PC-3 (cell line): ENCODE results near the gene NEUROG3. TPM values are rescaled to one million over a fixed set of nuclear protein-coding genes. Genes with fewer than 3 reads are reported as not detected.
A peak's percentile ranks its signal among the peaks of the same experiment; 100 is the strongest.

Experiments
- ATAC-seq: fragments of 200-7000 bp; cut with Tn5 transposase; 2 replicates; pipeline ENCODE4 v1.9.1; 2020; ENCODE audit warnings: mild to moderate bottlenecking, moderate library complexity
- Bru-seq: library from RNA; stranded (reverse); fragments of 400-500 nt; gene quantifications from one replicate; lab custom pipeline; 2021; lab: Mats Ljungman, UMichigan
- BruChase-seq, 2 experiments: library from RNA; stranded (reverse); fragments of 400-500 nt; gene quantifications; one replicate each; lab custom pipeline; 2021; lab: Mats Ljungman, UMichigan
- BruUV-seq: library from RNA; stranded (reverse); fragments of 400-500 nt; replicated peaks from 2 replicates; lab custom pipeline; 2021; lab: Mats Ljungman, UMichigan
- CTCF ChIA-PET: fragments of 300-600 bp; sonication (Branson Sonifier 250); formaldehyde crosslinking; loops from one replicate; lab custom pipeline; 2022; ENCODE audit warnings: antibody characterized with exemption; lab: Charles Lee
- POLR2A ChIA-PET: fragments of 300-600 bp; sonication (Branson Sonifier 250); formaldehyde crosslinking; loops from one replicate; lab custom pipeline; 2022; ENCODE audit warnings: antibody characterized with exemption; ENCODE audit not compliant: unreplicated experiment; lab: Charles Lee
- DNase-seq: peaks from one replicate; pipeline ENCODE4 v3.0.0-alpha.2; 2015
- H2AFZ ChIP-seq: fragments of 300-600 bp; sonication (generic); 2 replicates; pipeline ENCODE4 v1.6.0; 2016; ENCODE audit warnings: antibody characterized with exemption, low read length
- H3F3A ChIP-seq: fragments of 300-600 bp; sonication (generic); one replicate; pipeline ENCODE4 v1.6.0; 2017; ENCODE audit warnings: antibody characterized with exemption, low read length, control low read depth, mild to moderate bottlenecking; ENCODE audit not compliant: unreplicated experiment
- H3K27ac ChIP-seq: fragments of 300-600 bp; sonication (generic); 2 replicates; pipeline ENCODE4 v1.5.1; 2016; ENCODE audit warnings: mild to moderate bottlenecking, low read length
- H3K27me3 ChIP-seq: fragments of 300-600 bp; sonication (generic); 2 replicates; pipeline ENCODE4 v1.6.1; 2016; ENCODE audit warnings: low read length, mixed read lengths
- H3K36me3 ChIP-seq: fragments of 300-600 bp; sonication (generic); 2 replicates; pipeline ENCODE4 v1.6.1; 2016; ENCODE audit warnings: low read depth, mixed run types, low read length, mixed read lengths
- H3K4me1 ChIP-seq: fragments of 300-600 bp; sonication (generic); 2 replicates; pipeline ENCODE4 v1.5.1; 2016; ENCODE audit warnings: low read length; ENCODE audit not compliant: insufficient read depth
- H3K4me2 ChIP-seq: fragments of 300-600 bp; sonication (generic); 2 replicates; pipeline ENCODE4 v1.6.0; 2016; ENCODE audit warnings: low read length
- H3K4me3 ChIP-seq: fragments of 300-600 bp; sonication (generic); 2 replicates; pipeline ENCODE4 v1.5.1; 2016; ENCODE audit warnings: mild to moderate bottlenecking, low read length, mixed read lengths
- H3K79me2 ChIP-seq: fragments of 300-600 bp; sonication (generic); 2 replicates; pipeline ENCODE4 v1.6.1; 2017; ENCODE audit warnings: low read length, mixed read lengths
- H3K9ac ChIP-seq: fragments of 300-600 bp; sonication (generic); 2 replicates; pipeline ENCODE4 v1.6.0; 2016; ENCODE audit warnings: mild to moderate bottlenecking, low read length
- H3K9me2 ChIP-seq: fragments of 300-600 bp; sonication (generic); replicated peaks from 2 replicates; pipeline ENCODE4 v1.6.1; 2016; ENCODE audit warnings: mixed run types, low read length, mixed read lengths
- H3K9me3 ChIP-seq: fragments of 300-600 bp; sonication (generic); 2 replicates; pipeline ENCODE4 v1.6.1; 2016; ENCODE audit warnings: low read length, mixed read lengths
- H4K20me1 ChIP-seq: fragments of 300-600 bp; sonication (generic); 2 replicates; pipeline ENCODE4 v1.6.1; 2016; ENCODE audit warnings: low read length, mixed read lengths
- CTCF ChIP-seq: fragments of 300-600 bp; sonication (generic); conservative IDR thresholded peaks from 2 replicates; pipeline ENCODE4 v1.5.1; 2017; ENCODE audit warnings: antibody characterized with exemption, low read depth, mild to moderate bottlenecking, low read length
- EZH2 ChIP-seq: fragments of 300-600 bp; sonication (generic); IDR thresholded peaks from one replicate; pipeline ENCODE4 v1.6.1; 2017; ENCODE audit warnings: antibody characterized with exemption, mild to moderate bottlenecking, low read length; ENCODE audit not compliant: unreplicated experiment
- EZH2phosphoT487 ChIP-seq: fragments of 300-600 bp; sonication (generic); IDR thresholded peaks from 2 replicates; pipeline ENCODE4 v1.6.1; 2018; ENCODE audit warnings: mild to moderate bottlenecking, antibody characterized with exemption, low read length, borderline replicate concordance
- intact Hi-C: fragments of 100-400 bp; cut with micrococcal nuclease; formaldehyde crosslinking; loops from 2 replicates; pipeline ENCODE4 v1.9.0; 2023
- long read RNA-seq: library from polyadenylated mRNA; unstranded; transcript quantifications from one replicate; pipeline ENCODE4 v2.0.0, GENCODE V29; 2021; ENCODE audit not compliant: unreplicated experiment
- total RNA-seq: library from RNA; depleted of rRNA; stranded (reverse); fragments of >200 nt; gene quantifications from 2 replicates; pipeline ENCODE4 v1.2.3, GENCODE V29; 2014; rRNA removed

NEUROG3 gene
- total RNA-seq (not detected in 2 replicates), Bru-seq, nascent RNA (not detected), BruChase-seq, experiment 1, labeled RNA remaining after a 6-hour chase (not detected), BruChase-seq, experiment 2, labeled RNA remaining after a 2-hour chase (not detected)
- long read RNA-seq: 0 reads

- TF ChIP-seq CTCF (no peak), EZH2 (peak; percentile 24), EZH2phosphoT487 (peak; percentile 86)
- Histone ChIP-seq H3K79me2 (no peaks in the 10 kb centered on the region), H3K4me1 (no peaks in the 10 kb centered on the region), H3K27ac (no peak within 1 kb of the TSS), H3K27me3 (peaks cover 97% of the 10 kb centered on the region), H3K4me2 (no peak within 1 kb of the TSS), H3K36me3 (no peaks in the 10 kb centered on the region), H4K20me1 (no peaks in the 10 kb centered on the region), H3K9ac (no peak within 1 kb of the TSS), H3K9me3 (no peaks in the 10 kb centered on the region), H2AFZ (no peak within 1 kb of the TSS), H3F3A (no peaks in the 10 kb centered on the region), H3K9me2 (no peaks in the 10 kb centered on the region), H3K4me3 (no peak within 1 kb of the TSS)
- no TSS peak for BruUV-seq
- POLR2A ChIA-PET: interaction anchor here (0.6 kb wide), 2 partner anchors 218 to 1901 kb away, joined by 4 to 7 read pairs; no protein-coding TSS in a partner anchor
- DNase-seq (no peak), ATAC-seq (peak; percentile 34)
- intact Hi-C loops: no loop called here
- CTCF ChIA-PET: interaction anchor here (0.6 kb wide), 1 partner anchor 326 kb away, joined by 3 read pairs; no protein-coding TSS in a partner anchor
Observed at GRCh38 chr10:69573056-69573806, at the start of gene NEUROG3. Gene NEUROG3 (minus strand): TSS chr10:69573422. CDS start chr10:69573043, 379 bp downstream.

GRCh38 chr10:69620625-69621024 is 47.4 kb upstream of the NEUROG3 start:
- CTCF ChIA-PET: no interaction called here
- ATAC-seq (no peak), DNase-seq (no peak)
- Histone ChIP-seq H3K27ac (no peak overlapping the region), H3K27me3 (peaks cover 70% of the 10 kb centered on the region), H3K9me3 (peaks cover 8% of the 10 kb centered on the region; the same call in 1 of the 2 replicates), H2AFZ (no peak overlapping the region), H3K36me3 (no peaks in the 10 kb centered on the region), H3K4me3 (no peak overlapping the region), H3K4me2 (no peak overlapping the region), H3K9me2 (no peaks in the 10 kb centered on the region), H3K9ac (no peak overlapping the region), H3K4me1 (no peaks in the 10 kb centered on the region), H3F3A (no peaks in the 10 kb centered on the region), H3K79me2 (no peaks in the 10 kb centered on the region), H4K20me1 (no peaks in the 10 kb centered on the region)
- intact Hi-C loops: no loop called here
- BruUV-seq: no TSS peak
- POLR2A ChIA-PET: no interaction called here
- TF ChIP-seq EZH2: no peak

GRCh38 chr10:69619626-69620025 is 46.4 kb upstream of the NEUROG3 start:
- CTCF ChIA-PET: no interaction called here
- H2AFZ ChIP-seq: no peak overlapping the region
- no peak overlapping the region for H3K27ac ChIP-seq
- peaks cover 4% of the 10 kb centered on the region; the same call in 1 of the 2 replicates for H3K9me3 ChIP-seq
- H3K4me1 ChIP-seq: no peaks in the 10 kb centered on the region
- H3K9ac ChIP-seq: no peak overlapping the region
- no peak overlapping the region for H3K4me2 ChIP-seq
- intact Hi-C loops: no loop called here
- POLR2A ChIA-PET: no interaction called here
- H3K79me2 ChIP-seq: no peaks in the 10 kb centered on the region
- BruUV-seq: no TSS peak
- TF ChIP-seq EZH2: no peak
- TF ChIP-seq CTCF: no peak
- no peak for TF ChIP-seq EZH2phosphoT487
- H3K36me3 ChIP-seq: no peaks in the 10 kb centered on the region
- ATAC-seq (no peak), DNase-seq (no peak)
- H3F3A ChIP-seq: no peaks in the 10 kb centered on the region
- peaks cover 71% of the 10 kb centered on the region for H3K27me3 ChIP-seq
- no peaks in the 10 kb centered on the region for H3K9me2 ChIP-seq
- no peak overlapping the region for H3K4me3 ChIP-seq
- no peaks in the 10 kb centered on the region for H4K20me1 ChIP-seq
